ENCODE data around the gene SORBS1.

DNA sequence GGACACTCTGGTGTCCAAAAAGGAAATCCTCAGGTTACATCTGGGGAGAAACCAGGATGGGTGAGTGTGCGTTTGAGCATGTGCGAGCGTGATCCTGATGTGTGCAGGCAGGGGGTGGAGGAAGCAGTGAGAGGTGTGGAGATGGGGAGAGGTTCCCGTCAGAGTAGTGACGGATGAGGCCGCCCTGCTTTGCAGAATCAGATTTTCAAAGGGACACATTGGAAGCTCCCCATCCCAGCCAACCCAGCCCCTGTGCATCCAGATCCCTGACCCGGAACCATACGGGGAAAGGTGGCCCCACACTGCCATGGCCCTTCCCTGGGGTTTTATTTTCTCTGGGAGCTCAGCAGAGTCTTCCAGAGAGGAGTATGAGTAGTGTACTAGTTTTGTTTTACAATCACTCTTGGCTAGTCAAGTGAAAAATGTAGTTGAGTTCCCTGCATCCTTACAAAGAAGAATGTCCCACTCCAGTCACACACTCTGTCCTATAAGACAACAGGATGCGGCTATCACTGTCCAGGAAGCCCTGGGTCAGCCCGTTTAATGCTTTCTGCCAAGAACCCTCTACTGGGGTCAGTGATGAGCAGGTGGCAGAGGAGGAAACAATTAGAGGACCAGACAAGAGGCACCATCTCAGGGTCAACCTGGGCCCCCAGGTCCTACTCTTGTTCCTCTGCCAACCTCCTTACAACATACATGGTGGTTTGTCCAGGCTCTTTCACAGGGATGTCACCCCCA, 223.6 kb downstream of the SORBS1 start:
- TF ChIP-seq EZH2 (IDR thresholded peaks at IDR 0.05; ENCODE audit: insufficient read depth, poor library complexity, severe bottlenecking) (no peak), EZH2phosphoT487 (IDR thresholded peaks at IDR 0.05; ENCODE audit: insufficient read depth, low read depth) (no peak)

All from GM23248 (cell line).